SK-N-SH (cell line): Measurements from ENCODE around the gene EMC7. TPM values are rescaled to one million over a fixed set of nuclear protein-coding genes. Genes with fewer than 3 reads are reported as not detected.
A peak's percentile ranks its signal among the peaks of the same experiment; 100 is the strongest.

Experiments used
- CTCF ChIA-PET: fragments of 300-600, 350-600 bp; formaldehyde crosslinking; extraction: SDS; loops from one replicate; lab custom pipeline; 2021; lab: Yijun Ruan, JAX
- POLR2A ChIA-PET: fragments of 350-600 bp; sonication (Branson Sonifier 250); formaldehyde crosslinking; extraction: SDS; loops from one replicate; lab custom pipeline; 2020; ENCODE audit warnings: antibody characterized with exemption, inconsistent platforms; lab: Yijun Ruan, JAX
- DNase-seq: peaks from one replicate; pipeline ENCODE4 v3.0.0; 2012
- H2AFZ ChIP-seq: fragments of 200-600 bp; sonication (generic); 2 replicates; pipeline ENCODE4 v1.8.1; 2016; ENCODE audit warnings: antibody characterized with exemption, mild to moderate bottlenecking, low read depth
- H3F3A ChIP-seq: fragments of 200-600 bp; sonication (generic); replicated peaks from 2 replicates; pipeline ENCODE3; 2016; ENCODE audit warnings: antibody characterized with exemption, mild to moderate bottlenecking; ENCODE audit not compliant: insufficient read depth
- H3K27ac ChIP-seq, 2 experiments: fragments of 200-500 bp in 1 of 2; fragments of 200-600 bp in 1 of 2; sonication (Bioruptor generic) in 1 of 2; sonication (generic), shearing (Covaris generic) in 1 of 2; 2 replicates each; pipeline versions ENCODE4 v1.5.1 to v1.6.1; 2014 to 2016; ENCODE audit warnings: low read depth in 2 of 2, inconsistent platforms in 1 of 2, low read length in 1 of 2, mild to moderate bottlenecking in 1 of 2, mixed read lengths in 1 of 2
- H3K27me3 ChIP-seq: fragments of 200-600 bp; sonication (generic), shearing (Covaris generic); 2 replicates; pipeline ENCODE4 v1.6.1; 2016; ENCODE audit warnings: mixed run types; ENCODE audit not compliant: insufficient read depth
- H3K36me3 ChIP-seq, 2 experiments: fragments of 200-500 bp in 1 of 2; fragments of 200-600 bp in 1 of 2; sonication (Bioruptor generic) in 1 of 2; sonication (generic) in 1 of 2; replicated peaks in 1 of 2; 2 replicates each; pipeline versions ENCODE3 to v1.5.1; 2014 to 2016; ENCODE audit warnings: low read length in 1 of 2, mild to moderate bottlenecking in 1 of 2; ENCODE audit not compliant: insufficient read depth in 2 of 2, control insufficient read depth in 1 of 2
- H3K4me1 ChIP-seq, 2 experiments: fragments of 200-500 bp in 1 of 2; fragments of 200-600 bp in 1 of 2; sonication (Bioruptor generic) in 1 of 2; sonication (generic), shearing (Covaris generic) in 1 of 2; 2 replicates each; pipeline versions ENCODE4 v1.5.1 to v1.6.1; 2014 to 2016; ENCODE audit warnings: low read depth in 1 of 2, low read length in 1 of 2, mixed run types in 1 of 2; ENCODE audit not compliant: insufficient read depth in 2 of 2, control insufficient read depth in 1 of 2
- H3K4me2 ChIP-seq: fragments of 200-600 bp; sonication (generic), shearing (Covaris generic); 2 replicates; pipeline ENCODE4 v1.6.1; 2017; ENCODE audit warnings: mixed run types
- H3K4me3 ChIP-seq, 2 experiments: fragments of 200-500 bp in 1 of 2; fragments of 200-600 bp in 1 of 2; sonication (Bioruptor generic) in 1 of 2; sonication (generic), shearing (Covaris generic) in 1 of 2; 2 replicates each; pipeline versions ENCODE4 v1.5.1 to v1.8.1; 2014 to 2016; ENCODE audit warnings: low read depth in 2 of 2, inconsistent platforms in 1 of 2, low read length in 1 of 2, mild to moderate bottlenecking in 1 of 2, mixed read lengths in 1 of 2, moderate library complexity in 1 of 2
- H3K79me2 ChIP-seq: fragments of 200-600 bp; sonication (generic); 2 replicates; pipeline ENCODE4 v1.8.1; 2017; ENCODE audit warnings: mild to moderate bottlenecking; ENCODE audit not compliant: insufficient read depth
- H3K9ac ChIP-seq: fragments of 200-600 bp; sonication (generic); 2 replicates; pipeline ENCODE4 v1.6.1; 2017; ENCODE audit warnings: mixed run types
- H3K9me2 ChIP-seq: fragments of 200-600 bp; sonication (generic); 2 replicates; pipeline ENCODE4 v1.6.1; 2017; ENCODE audit warnings: mixed run types
- H3K9me3 ChIP-seq: fragments of 200-600 bp; sonication (generic); 2 replicates; pipeline ENCODE4 v1.6.1; 2017; ENCODE audit warnings: mixed run types, mild to moderate bottlenecking, moderate library complexity
- H4K20me1 ChIP-seq: fragments of 200-600 bp; sonication (generic); 2 replicates; pipeline ENCODE4 v1.6.1; 2017; ENCODE audit warnings: mild to moderate bottlenecking, mixed run types; ENCODE audit not compliant: insufficient read depth
- CTCF ChIP-seq: fragments of 200-600 bp; sonication (generic); IDR thresholded peaks from 2 replicates; pipeline ENCODE4 v1.6.1; 2017; ENCODE audit warnings: antibody characterized with exemption, mild to moderate bottlenecking, moderate library complexity
- ELF1 ChIP-seq: IDR thresholded peaks from 2 replicates; pipeline ENCODE4 v1.4.0; 2012
- EP300 ChIP-seq, 2 experiments: IDR thresholded peaks; 2 replicates each; pipeline versions ENCODE4 v1.4.0 to v1.6.1; 2012; ENCODE audit warnings: borderline replicate concordance in 1 of 2, low read depth in 1 of 2, low read length in 1 of 2
- EZH2phosphoT487 ChIP-seq: fragments of 200-600 bp; sonication (generic); IDR thresholded peaks from 2 replicates; pipeline ENCODE4 v1.6.1; 2017; ENCODE audit warnings: low read depth, mixed run types, mild to moderate bottlenecking, antibody characterized with exemption, moderate library complexity, borderline replicate concordance
- FOSL2 ChIP-seq: IDR thresholded peaks from 2 replicates; pipeline ENCODE4 v1.4.0; 2012; ENCODE audit warnings: low read depth, mild to moderate bottlenecking, moderate library complexity, borderline replicate concordance
- FOXJ3 ChIP-seq: sonication (generic); formaldehyde crosslinking; IDR thresholded peaks from 2 replicates; pipeline ENCODE4 v1.5.1; 2020; ENCODE audit warnings: mild to moderate bottlenecking, missing genetic modification reagents
- FOXM1 ChIP-seq: IDR thresholded peaks from 2 replicates; pipeline ENCODE4 v1.4.0; 2012; ENCODE audit warnings: low read depth, mild to moderate bottlenecking
- GABPA ChIP-seq: IDR thresholded peaks from 2 replicates; pipeline ENCODE4 v1.4.0; 2012; ENCODE audit warnings: low read depth, mild to moderate bottlenecking
- MAX ChIP-seq: IDR thresholded peaks from 2 replicates; pipeline ENCODE4 v1.4.0; 2012; ENCODE audit warnings: low read depth
- POLR2AphosphoS5 ChIP-seq: IDR thresholded peaks from 2 replicates; pipeline ENCODE4 v1.6.1; 2012; ENCODE audit warnings: low read depth, low read length
- REST ChIP-seq: IDR thresholded peaks from 2 replicates; pipeline ENCODE4 v1.6.1; 2012; ENCODE audit warnings: mild to moderate bottlenecking, low read depth, low read length, moderate library complexity
- RFX5 ChIP-seq: IDR thresholded peaks from 2 replicates; pipeline ENCODE4 v1.6.1; 2012; ENCODE audit warnings: mild to moderate bottlenecking, improper control_type of control experiment, low read length
- SMC3 ChIP-seq: IDR thresholded peaks from 2 replicates; pipeline ENCODE4 v1.6.1; 2012; ENCODE audit warnings: low read depth, low read length, improper control_type of control experiment
- USF2 ChIP-seq: fragments of 150-350 bp; IDR thresholded peaks from 2 replicates; pipeline ENCODE4 v1.6.1; 2017; ENCODE audit warnings: antibody characterized with exemption, low read length, low read depth, borderline replicate concordance
- ZBTB33 ChIP-seq: IDR thresholded peaks from 2 replicates; pipeline ENCODE4 v1.4.0; 2012; ENCODE audit warnings: low read depth, borderline replicate concordance
- WGBS: methylation state at CpG from one replicate; pipeline ENCODE4 v1.1.6; 2017; ENCODE audit warnings: low lambda C conversion rate; 5-methylcytosine and 5-hydroxymethylcytosine counted together
- polyA plus RNA-seq, 3 experiments: library from polyadenylated mRNA; depleted of rRNA; stranded (reverse); fragments of >200 nt; gene quantifications; 2 replicates each; pipeline ENCODE4 v1.2.3, GENCODE V29; 2012

Gene EMC7
- polyA plus RNA-seq, 1 of the 3 experiments (the other 2 are of a cell fraction) = 92.3 TPM

GRCh38 chr15:34119291-34119690 is 17.6 kb upstream of the EMC7 start:
- no peaks in the 10 kb centered on the region for H3K4me1 ChIP-seq
- POLR2A ChIA-PET = no interaction called here
- H3K36me3 ChIP-seq = no peaks in the 10 kb centered on the region
- no peak overlapping the region for H3K27ac ChIP-seq
- peaks cover 4% of the 10 kb centered on the region for H3F3A ChIP-seq
- TF ChIP-seq RFX5 = no peak
- 0 out of 2 replicates have a peak, but pooled peaks have one; percentile 10 for TF ChIP-seq CTCF
- TF ChIP-seq USF2 = no peak
- TF ChIP-seq FOSL2 = no peak
- TF ChIP-seq, all 33 proteins: peak for 1
- 54% methylated on average over 4 of the region's 4 CpGs for WGBS
- H3K9me3 ChIP-seq = no peaks in the 10 kb centered on the region
- H2AFZ ChIP-seq = no peak overlapping the region
- no peak overlapping the region for H3K4me2 ChIP-seq
- CTCF ChIA-PET = interaction anchor here (1.9 to 2.5 kb wide), 2 partner anchors 9 to 91 kb away, joined by 8 to 10 read pairs; partner anchors contain the start of gene KATNBL1
- H3K9me2 ChIP-seq = no peaks in the 10 kb centered on the region
- H3K9ac ChIP-seq = no peak overlapping the region
- H4K20me1 ChIP-seq = no peaks in the 10 kb centered on the region
- H3K79me2 ChIP-seq = no peaks in the 10 kb centered on the region
- H3K27me3 ChIP-seq = no peaks in the 10 kb centered on the region
- no peak for DNase-seq
- H3K4me3 ChIP-seq = no peak overlapping the region

GRCh38 chr15:34116620-34117019 is 15.0 kb upstream of the EMC7 start:
- H3K9me3 ChIP-seq = no peaks in the 10 kb centered on the region
- H3K36me3 ChIP-seq = no peaks in the 10 kb centered on the region
- H3K9me2 ChIP-seq = no peaks in the 10 kb centered on the region
- H3K4me2 ChIP-seq = no peak overlapping the region
- H3K9ac ChIP-seq = no peak overlapping the region
- CTCF ChIA-PET = interaction anchor here (1.0 to 1.6 kb wide), 2 partner anchors 12 to 251 kb away, joined by 3 read pairs; partner anchors contain the start of gene LPCAT4
- no peaks in the 10 kb centered on the region for H3K79me2 ChIP-seq
- no peak overlapping the region for H3K4me3 ChIP-seq
- H2AFZ ChIP-seq = no peak overlapping the region
- H3K27me3 ChIP-seq = no peaks in the 10 kb centered on the region
- H3K27ac ChIP-seq = no peak overlapping the region
- H4K20me1 ChIP-seq = no peaks in the 10 kb centered on the region
- no peaks in the 10 kb centered on the region for H3F3A ChIP-seq
- WGBS = 56% methylated on average over 2 of the region's 2 CpGs
- no peaks in the 10 kb centered on the region for H3K4me1 ChIP-seq
- POLR2A ChIA-PET = no interaction called here
- no peak for DNase-seq
- no peak for TF ChIP-seq GABPA
- TF ChIP-seq ZBTB33 = no peak
- no peak for TF ChIP-seq FOXM1
- no peak for TF ChIP-seq EZH2phosphoT487
- TF ChIP-seq CTCF = no peak
- TF ChIP-seq REST = no peak
- TF ChIP-seq FOSL2 = no peak
- TF ChIP-seq EP300 (IDR thresholded peaks at IDR 0.05; ENCODE audit: borderline replicate concordance in 1 of 2, low read depth in 1 of 2, low read length in 1 of 2) = no peak
- TF ChIP-seq FOXJ3 (CRISPR knock-in tag) = no peak
- no peak for TF ChIP-seq ELF1
- TF ChIP-seq POLR2AphosphoS5 = no peak
- TF ChIP-seq MAX = no peak
- no peak for TF ChIP-seq SMC3
- no peak for TF ChIP-seq RFX5
